ENCODE measurements around the gene GRK3. TPM values are rescaled to one million over a fixed set of nuclear protein-coding genes. Genes with fewer than 3 reads are reported as not detected.

GRK3 gene
- total and polyA plus RNA-seq, 2 donors from 2014 or later = 1.6 to 11.5 TPM

DNA sequence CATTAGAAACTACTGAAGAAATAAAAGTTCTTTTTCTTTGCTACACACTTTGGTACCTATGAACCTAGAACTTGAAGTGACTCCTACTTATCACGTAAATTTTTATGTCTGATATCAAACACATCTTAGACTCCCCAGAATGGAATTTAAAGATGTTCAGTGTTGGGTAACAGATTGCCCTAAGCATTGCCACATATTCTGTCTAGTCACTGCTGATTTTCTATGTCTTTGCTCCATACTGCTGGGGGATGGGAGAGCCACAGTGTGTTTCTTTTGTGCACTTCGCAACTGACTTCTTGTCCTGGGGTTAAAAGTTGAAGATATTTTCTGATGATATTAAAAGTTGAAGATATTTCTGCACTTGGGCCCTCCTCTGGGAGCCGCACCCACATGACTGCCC is 158.2 kb downstream of the GRK3 start:
- Histone ChIP-seq H3K4me3 (ENCODE audit: low read length in 3 of 3) (no peak overlapping the region), H3K9ac (ENCODE audit: low read length in 3 of 3) (no peak overlapping the region), H3K27ac (ENCODE audit: low read depth in 2 of 2, low read length in 2 of 2) (no peak overlapping the region), H3K4me1 (ENCODE audit: control insufficient read depth in 2 of 3, insufficient read depth in 2 of 3, low read depth in 1 of 3, low read length in 3 of 3) (no peaks in the 10 kb centered on the region), H3K27me3 (ENCODE audit: control insufficient read depth, insufficient read depth, low read length) (no peaks in the 10 kb centered on the region), H3K36me3 (ENCODE audit: control insufficient read depth in 2 of 3, insufficient read depth in 3 of 3, low read length in 3 of 3) (no peaks in the 10 kb centered on the region), H3K9me3 (ENCODE audit: control insufficient read depth in 2 of 3, insufficient read depth in 1 of 3, low read length in 3 of 3) (no peaks in the 10 kb centered on the region)
- DNase-seq (no peak), FAIRE-seq (no peak)
- intact Hi-C loops (cut with DNase I) = no loop called here
- TF ChIP-seq CTCF (IDR thresholded peaks at IDR 0.05; ENCODE audit: borderline replicate concordance, extremely low read depth, insufficient read depth) = no peak

GRCh38 chr22:25726241-25726640 is 161.8 kb downstream of the GRK3 start:
- Histone ChIP-seq H3K9ac (ENCODE audit: low read length in 3 of 3) (no peak overlapping the region), H3K4me3 (ENCODE audit: low read length in 3 of 3) (no peak overlapping the region), H3K36me3 (ENCODE audit: control insufficient read depth in 2 of 3, insufficient read depth in 3 of 3, low read length in 3 of 3) (no peaks in the 10 kb centered on the region), H3K9me3 (ENCODE audit: control insufficient read depth in 2 of 3, insufficient read depth in 1 of 3, low read length in 3 of 3) (no peaks in the 10 kb centered on the region), H3K4me1 (ENCODE audit: control insufficient read depth in 2 of 3, insufficient read depth in 2 of 3, low read depth in 1 of 3, low read length in 3 of 3) (no peaks in the 10 kb centered on the region), H3K27me3 (ENCODE audit: control insufficient read depth, insufficient read depth, low read length) (no peaks in the 10 kb centered on the region), H3K27ac (ENCODE audit: low read depth in 2 of 2, low read length in 2 of 2) (no peak overlapping the region)
- no peak for FAIRE-seq
- DNase-seq = no peak
- intact Hi-C loops (cut with DNase I) = no loop called here
- TF ChIP-seq CTCF (IDR thresholded peaks at IDR 0.05; ENCODE audit: borderline replicate concordance, extremely low read depth, insufficient read depth) = no peak

DNA sequence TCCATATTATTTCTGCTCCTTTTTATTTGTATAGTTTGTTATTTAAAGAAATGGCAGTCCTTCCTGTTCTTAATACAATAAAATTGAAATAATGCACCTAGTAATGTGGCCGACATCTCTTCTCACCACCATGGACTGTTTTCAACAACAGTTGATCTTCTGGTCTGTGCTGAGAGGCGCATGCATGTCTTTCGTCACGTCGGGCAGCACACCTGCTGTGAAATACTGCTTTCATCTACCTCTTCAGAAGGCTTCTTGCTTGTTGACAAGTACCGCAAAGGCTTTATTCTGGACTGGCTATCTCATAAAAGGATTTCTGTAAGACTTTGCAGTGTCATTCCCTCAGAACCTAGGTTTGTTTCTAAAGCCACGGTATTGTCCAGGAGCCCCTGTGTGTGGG is 163.6 kb downstream of the GRK3 start:
- intact Hi-C loops (cut with DNase I) = no loop called here
- no peaks in the 10 kb centered on the region for H3K4me1 ChIP-seq (ENCODE audit: control insufficient read depth in 2 of 3, insufficient read depth in 2 of 3, low read depth in 1 of 3, low read length in 3 of 3)
- no peak for FAIRE-seq

More for the DNA sequence above, 163.6 kb downstream of the GRK3 start:
- H3K9me3 ChIP-seq (ENCODE audit: control insufficient read depth in 2 of 3, insufficient read depth in 1 of 3, low read length in 3 of 3) = no peaks in the 10 kb centered on the region
- H3K27me3 ChIP-seq (ENCODE audit: control insufficient read depth, insufficient read depth, low read length) = no peaks in the 10 kb centered on the region
- no peak overlapping the region for H3K9ac ChIP-seq (ENCODE audit: low read length in 3 of 3)
- H3K36me3 ChIP-seq (ENCODE audit: control insufficient read depth in 2 of 3, insufficient read depth in 3 of 3, low read length in 3 of 3) = no peaks in the 10 kb centered on the region
- DNase-seq = no peak
- no peak overlapping the region for H3K4me3 ChIP-seq (ENCODE audit: low read length in 3 of 3)
- H3K27ac ChIP-seq (ENCODE audit: low read depth in 2 of 2, low read length in 2 of 2) = no peak overlapping the region
- no peak for TF ChIP-seq CTCF (IDR thresholded peaks at IDR 0.05; ENCODE audit: borderline replicate concordance, extremely low read depth, insufficient read depth)
